Measurements from ENCODE around the gene RBL2.
A peak's percentile ranks its signal among the peaks of the same experiment; 100 is the strongest.
"Not testable (repeated sequence)": the region's sequence is repeated elsewhere in the genome, so short reads cannot be mapped to it uniquely, and the experiment has no call there.

RBL2 gene

GRCh38 chr16:53434377-53435065 is at the start of gene RBL2:
Gene RBL2, plus strand, starts transcription at chr16:53434471. Its CDS starts 86 bp downstream, at chr16:53434557.
- Mint-ChIP-seq H3K27ac (peak within 1 kb of the TSS; percentile 95), H3K27me3 (peaks cover 2% of the 10 kb centered on the region), H3K36me3 (peaks cover 2% of the 10 kb centered on the region), H3K4me3 (peak within 1 kb of the TSS; percentile 97), H3K4me1 (no peaks in the 10 kb centered on the region), H3K9me3 (no peaks in the 10 kb centered on the region)
- DNase-seq (ENCODE audit: low spot score in 2 of 2) (peak; percentile 75 to 77), ATAC-seq (ENCODE audit: low read depth) (peak; percentile 69)

GRCh38 chr16:53384610-53385009 is 49.7 kb upstream of the RBL2 start:
- DNase-seq (ENCODE audit: low spot score in 2 of 2); H3K4me3 Mint-ChIP-seq; ATAC-seq (ENCODE audit: low read depth); H3K27ac Mint-ChIP-seq; H3K4me1 Mint-ChIP-seq; H3K27me3 Mint-ChIP-seq; H3K36me3 Mint-ChIP-seq: not testable (repeated sequence)
- peaks cover 11% of the 10 kb centered on the region for H3K9me3 Mint-ChIP-seq

GRCh38 chr16:53404959-53405358 is 29.3 kb upstream of the RBL2 start:
- Mint-ChIP-seq H3K27me3 (no peaks in the 10 kb centered on the region), H3K9me3 (no peaks in the 10 kb centered on the region), H3K27ac (no peak overlapping the region), H3K4me1 (no peaks in the 10 kb centered on the region), H3K4me3 (no peak overlapping the region), H3K36me3 (no peaks in the 10 kb centered on the region)
- ATAC-seq (ENCODE audit: low read depth) (no peak), DNase-seq (ENCODE audit: low spot score in 2 of 2) (no peak)

- H3K4me1 Mint-ChIP-seq, result peaks cover 2% of the 10 kb centered on the region
- peaks cover 2% of the 10 kb centered on the region for H3K9me3 Mint-ChIP-seq
- DNase-seq (ENCODE audit: low spot score in 2 of 2), result no peak
- peaks cover 6% of the 10 kb centered on the region for H3K27me3 Mint-ChIP-seq
- no peak overlapping the region for H3K4me3 Mint-ChIP-seq
- no peak overlapping the region for H3K27ac Mint-ChIP-seq
- no peak for ATAC-seq (ENCODE audit: low read depth)
- no peaks in the 10 kb centered on the region for H3K36me3 Mint-ChIP-seq
Observed at GRCh38 chr16:53412549-53412948, 21.7 kb upstream of the RBL2 start.

GRCh38 chr16:53413864-53414263 is 20.4 kb upstream of the RBL2 start:
- Mint-ChIP-seq H3K36me3 (no peaks in the 10 kb centered on the region), H3K4me1 (peaks cover 2% of the 10 kb centered on the region), H3K27ac (no peak overlapping the region), H3K9me3 (peaks cover 2% of the 10 kb centered on the region), H3K27me3 (peaks cover 9% of the 10 kb centered on the region), H3K4me3 (no peak overlapping the region)
- no peak for ATAC-seq (ENCODE audit: low read depth)
- DNase-seq (ENCODE audit: low spot score in 2 of 2), result no peak

- ATAC-seq (ENCODE audit: low read depth) (no peak), DNase-seq (ENCODE audit: low spot score in 2 of 2) (no peak)
- H3K4me1 Mint-ChIP-seq, result peaks cover 2% of the 10 kb centered on the region
- H3K27me3 Mint-ChIP-seq, result peaks cover 9% of the 10 kb centered on the region
- H3K4me3 Mint-ChIP-seq, result no peak overlapping the region
- no peaks in the 10 kb centered on the region for H3K36me3 Mint-ChIP-seq
- H3K9me3 Mint-ChIP-seq, result peaks cover 2% of the 10 kb centered on the region
- no peak overlapping the region for H3K27ac Mint-ChIP-seq
Observed at GRCh38 chr16:53414381-53414780, 19.9 kb upstream of the RBL2 start.

- no peak for ATAC-seq (ENCODE audit: low read depth)
- H3K27me3 Mint-ChIP-seq, result peaks cover 9% of the 10 kb centered on the region
- peaks cover 2% of the 10 kb centered on the region for H3K4me1 Mint-ChIP-seq
- H3K36me3 Mint-ChIP-seq, result no peaks in the 10 kb centered on the region
- no peak for DNase-seq (ENCODE audit: low spot score in 2 of 2)
- H3K27ac Mint-ChIP-seq, result no peak overlapping the region
- peaks cover 2% of the 10 kb centered on the region for H3K9me3 Mint-ChIP-seq
- H3K4me3 Mint-ChIP-seq, result no peak overlapping the region
Observed at GRCh38 chr16:53415504-53415903, 18.8 kb upstream of the RBL2 start.

- Mint-ChIP-seq H3K9me3 (no peaks in the 10 kb centered on the region), H3K27ac (no peak overlapping the region), H3K4me3 (no peak overlapping the region), H3K4me1 (peaks cover 2% of the 10 kb centered on the region), H3K36me3 (no peaks in the 10 kb centered on the region), H3K27me3 (peaks cover 9% of the 10 kb centered on the region)
- no peak for DNase-seq (ENCODE audit: low spot score in 2 of 2)
- no peak for ATAC-seq (ENCODE audit: low read depth)
Observed at GRCh38 chr16:53417011-53417410, 17.3 kb upstream of the RBL2 start.

- Mint-ChIP-seq H3K4me3 (no peak overlapping the region), H3K9me3 (no peaks in the 10 kb centered on the region), H3K4me1 (peaks cover 2% of the 10 kb centered on the region), H3K36me3 (no peaks in the 10 kb centered on the region), H3K27me3 (peaks cover 9% of the 10 kb centered on the region), H3K27ac (no peak overlapping the region)
- ATAC-seq (ENCODE audit: low read depth) (no peak), DNase-seq (ENCODE audit: low spot score in 2 of 2) (no peak)
Observed at GRCh38 chr16:53417976-53418375, 16.3 kb upstream of the RBL2 start.

- not testable (repeated sequence) for H3K36me3 Mint-ChIP-seq; H3K4me1 Mint-ChIP-seq; H3K27me3 Mint-ChIP-seq; DNase-seq (ENCODE audit: low spot score in 2 of 2); H3K9me3 Mint-ChIP-seq; ATAC-seq (ENCODE audit: low read depth); H3K27ac Mint-ChIP-seq; H3K4me3 Mint-ChIP-seq
Observed at GRCh38 chr16:53419383-53419709, 14.9 kb upstream of the RBL2 start.

GRCh38 chr16:53421248-53421647 is 13.0 kb upstream of the RBL2 start:
- H3K4me3 Mint-ChIP-seq, result no peak overlapping the region
- H3K9me3 Mint-ChIP-seq, result peaks cover 2% of the 10 kb centered on the region
- H3K27ac Mint-ChIP-seq, result no peak overlapping the region
- ATAC-seq (ENCODE audit: low read depth), result no peak
- H3K27me3 Mint-ChIP-seq, result peaks cover 9% of the 10 kb centered on the region
- no peak for DNase-seq (ENCODE audit: low spot score in 2 of 2)
- H3K36me3 Mint-ChIP-seq, result peaks cover 4% of the 10 kb centered on the region
- H3K4me1 Mint-ChIP-seq, result peaks cover 2% of the 10 kb centered on the region

GRCh38 chr16:53423968-53424367 is 10.3 kb upstream of the RBL2 start:
- not testable (repeated sequence) for DNase-seq (ENCODE audit: low spot score in 2 of 2); H3K27me3 Mint-ChIP-seq; H3K4me3 Mint-ChIP-seq; ATAC-seq (ENCODE audit: low read depth); H3K36me3 Mint-ChIP-seq; H3K4me1 Mint-ChIP-seq; H3K27ac Mint-ChIP-seq; H3K9me3 Mint-ChIP-seq

- no peak for ATAC-seq (ENCODE audit: low read depth)
- no peak overlapping the region for H3K4me3 Mint-ChIP-seq
- no peak for DNase-seq (ENCODE audit: low spot score in 2 of 2)
- peaks cover 4% of the 10 kb centered on the region for H3K36me3 Mint-ChIP-seq
- H3K9me3 Mint-ChIP-seq, result peaks cover 2% of the 10 kb centered on the region
- no peaks in the 10 kb centered on the region for H3K4me1 Mint-ChIP-seq
- no peak overlapping the region for H3K27ac Mint-ChIP-seq
- peaks cover 4% of the 10 kb centered on the region for H3K27me3 Mint-ChIP-seq
Observed at GRCh38 chr16:53428681-53429080, 5.6 kb upstream of the RBL2 start.

- H3K27ac Mint-ChIP-seq, result no peak overlapping the region
- no peaks in the 10 kb centered on the region for H3K4me1 Mint-ChIP-seq
- H3K27me3 Mint-ChIP-seq, result peaks cover 4% of the 10 kb centered on the region
- peaks cover 2% of the 10 kb centered on the region for H3K36me3 Mint-ChIP-seq
- no peak overlapping the region for H3K4me3 Mint-ChIP-seq
- ATAC-seq (ENCODE audit: low read depth) (no peak), DNase-seq (ENCODE audit: low spot score in 2 of 2) (no peak)
- peaks cover 2% of the 10 kb centered on the region for H3K9me3 Mint-ChIP-seq
Observed at GRCh38 chr16:53429221-53429943, 4.9 kb upstream of the RBL2 start.

- no peak overlapping the region for H3K4me3 Mint-ChIP-seq
- ATAC-seq (ENCODE audit: low read depth), result no peak
- no peak overlapping the region for H3K27ac Mint-ChIP-seq
- no peaks in the 10 kb centered on the region for H3K9me3 Mint-ChIP-seq
- no peak for DNase-seq (ENCODE audit: low spot score in 2 of 2)
- H3K4me1 Mint-ChIP-seq, result no peaks in the 10 kb centered on the region
- H3K27me3 Mint-ChIP-seq, result peaks cover 2% of the 10 kb centered on the region
- H3K36me3 Mint-ChIP-seq, result no peaks in the 10 kb centered on the region
Observed at GRCh38 chr16:53430363-53430762, 3.9 kb upstream of the RBL2 start.

All from memory B cell (primary cell).